Activated CD8-positive, alpha-beta T cell treated with anti-CD3 and anti-CD28 coated beads, Interleukin-2, amount 10 ng/mL, durations not matched to agents 7 days and 5 days (primary cell): ENCODE data around the gene PREP. TPM values are rescaled to one million over a fixed set of nuclear protein-coding genes. Genes with fewer than 3 reads are reported as not detected.

Source experiments
- ATAC-seq: fragments of 150-1000 bp; cut with Tn5 transposase; one replicate; pipeline ENCODE4 v1.10.0; 2021; ENCODE audit warnings: moderate library complexity
- CTCF ChIA-PET: fragments of 350-600 bp; sonication (Branson Sonifier 250); formaldehyde crosslinking; loops from one replicate; lab custom pipeline; 2021; ENCODE audit warnings: antibody characterized with exemption; lab: Charles Lee
- POLR2A ChIA-PET: fragments of 350-600 bp; sonication (Branson Sonifier 250); formaldehyde crosslinking; loops from one replicate; lab custom pipeline; 2021; ENCODE audit warnings: antibody characterized with exemption; lab: Charles Lee
- DNase-seq: peaks from one replicate; pipeline ENCODE4 v3.0.0-alpha.2; 2020
- H3K27ac Mint-ChIP-seq: one replicate; pipeline ENCODE4 v1.8.0; 2021; ENCODE audit warnings: mild to moderate bottlenecking, mixed read lengths
- H3K27me3 Mint-ChIP-seq: one replicate; pipeline ENCODE4 v1.8.0; 2021; ENCODE audit warnings: low read depth, mixed read lengths
- H3K36me3 Mint-ChIP-seq: one replicate; pipeline ENCODE4 v1.8.0; 2021; ENCODE audit warnings: low read depth, mixed read lengths
- H3K4me1 Mint-ChIP-seq: one replicate; pipeline ENCODE4 v1.8.0; 2021; ENCODE audit warnings: low read depth, mixed read lengths
- H3K4me3 Mint-ChIP-seq: one replicate; pipeline ENCODE4 v1.8.0; 2021; ENCODE audit warnings: mild to moderate bottlenecking, mixed read lengths
- H3K9me3 Mint-ChIP-seq: one replicate; pipeline ENCODE4 v1.8.0; 2022; ENCODE audit warnings: mixed read lengths; ENCODE audit not compliant: insufficient read depth
- total RNA-seq, 2 experiments: library from RNA; stranded (reverse); gene quantifications; one replicate each; pipeline ENCODE4 v1.2.3, GENCODE V29; 2021

Gene PREP
- total RNA-seq, 2 experiments from 2014 or later: 42.8 to 44.1 TPM

DNA sequence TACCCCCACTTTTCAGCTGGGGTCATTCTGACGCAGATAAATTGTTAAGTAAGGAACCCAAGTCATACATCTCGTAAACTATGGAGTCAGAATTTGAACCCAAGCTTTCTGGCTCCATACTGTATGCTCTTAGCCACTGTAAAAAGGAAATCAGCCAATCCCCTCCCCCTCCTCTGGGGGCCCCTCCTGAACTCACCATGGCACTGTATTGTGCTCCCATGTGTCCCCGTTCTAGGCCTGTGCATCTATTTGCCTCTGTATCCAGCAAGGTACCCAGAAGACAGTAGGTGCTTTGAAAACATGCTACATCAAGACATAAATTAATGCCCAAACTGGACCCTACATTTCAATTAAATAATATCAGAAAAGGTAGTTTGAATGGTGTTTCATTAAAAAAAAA, 98.5 kb downstream of the PREP start:
- no peak for DNase-seq
- H3K36me3 Mint-ChIP-seq: peaks cover 17% of the 10 kb centered on the region
- no peaks in the 10 kb centered on the region for H3K4me1 Mint-ChIP-seq
- H3K9me3 Mint-ChIP-seq: no peaks in the 10 kb centered on the region
- H3K27ac Mint-ChIP-seq: no peak overlapping the region
- H3K27me3 Mint-ChIP-seq: no peaks in the 10 kb centered on the region
- CTCF ChIA-PET: no interaction called here
- no peak for ATAC-seq
- no peak overlapping the region for H3K4me3 Mint-ChIP-seq
- POLR2A ChIA-PET: no interaction called here

DNA sequence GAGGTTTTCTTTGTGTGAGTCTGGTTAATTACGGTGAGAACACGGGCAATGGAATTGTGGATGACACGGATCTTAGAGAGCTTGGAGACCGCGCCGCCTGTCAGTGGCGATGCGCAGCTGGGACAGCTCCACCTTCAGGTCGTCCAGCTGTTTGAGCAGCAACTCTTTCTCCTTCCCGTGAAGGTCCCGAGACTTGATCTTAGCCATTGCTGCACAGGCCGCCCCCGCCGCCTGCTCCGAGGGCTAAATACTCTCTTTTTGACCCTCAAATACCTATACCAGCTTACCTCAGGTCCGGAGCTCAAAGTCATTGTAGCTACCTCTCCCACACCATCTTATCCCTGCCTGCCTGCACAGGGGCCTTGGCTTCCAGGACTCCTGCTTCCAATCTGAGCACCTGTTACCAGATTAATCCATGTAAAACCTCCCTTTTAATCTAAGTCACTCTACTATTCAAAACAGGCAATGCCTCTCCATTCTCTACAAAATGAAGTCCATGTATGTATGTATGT, 100.2 kb downstream of the PREP start:
- POLR2A ChIA-PET: no interaction called here
- ATAC-seq (no peak), DNase-seq (no peak)
- CTCF ChIA-PET: no interaction called here
- Mint-ChIP-seq H3K9me3 (no peaks in the 10 kb centered on the region), H3K36me3 (peaks cover 18% of the 10 kb centered on the region), H3K27me3 (no peaks in the 10 kb centered on the region), H3K4me3 (no peak overlapping the region), H3K27ac (no peak overlapping the region), H3K4me1 (no peaks in the 10 kb centered on the region)

DNA sequence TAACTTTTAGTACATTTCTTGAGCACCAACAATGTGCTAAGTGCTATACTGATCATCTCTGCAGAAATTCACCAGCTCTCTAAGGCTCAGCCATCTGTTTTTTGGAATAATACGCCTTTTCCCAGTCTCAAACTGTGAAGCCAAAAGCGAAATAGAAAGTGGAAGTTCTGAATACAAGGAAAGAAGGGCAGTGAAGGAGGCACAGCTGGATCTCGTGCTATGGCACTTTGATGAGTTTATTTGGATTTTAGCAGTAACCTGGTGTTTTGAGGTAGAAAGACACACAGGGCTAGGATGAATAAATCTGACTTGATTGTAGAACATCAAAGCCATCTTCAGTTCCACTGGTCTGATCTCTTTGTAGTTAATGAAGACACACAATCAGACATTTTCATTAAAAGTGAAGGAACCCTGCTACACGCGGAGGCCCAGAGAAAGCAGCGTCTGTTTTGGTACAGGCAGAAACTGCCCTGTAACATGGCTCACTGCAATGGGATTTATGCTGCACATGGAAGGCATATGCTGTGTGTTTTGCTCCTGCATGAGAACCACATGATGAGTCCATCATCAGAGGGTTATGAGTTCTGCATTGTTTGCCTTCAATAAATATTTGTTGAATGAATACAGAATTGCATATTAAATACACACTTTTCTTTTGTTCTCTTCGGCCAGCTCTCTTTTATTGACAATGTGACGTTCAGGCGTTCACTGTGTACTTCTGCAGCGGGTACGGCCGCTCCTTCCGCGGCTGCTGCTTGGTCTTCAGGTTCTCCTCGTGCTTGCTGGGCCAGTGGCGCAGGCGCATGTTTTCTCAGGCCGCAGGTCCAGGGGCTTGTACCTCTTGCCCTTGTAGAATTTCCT, 100.9 kb downstream of the PREP start:
- Mint-ChIP-seq H3K4me1 (no peaks in the 10 kb centered on the region), H3K4me3 (no peak overlapping the region), H3K27me3 (no peaks in the 10 kb centered on the region), H3K27ac (no peak overlapping the region), H3K9me3 (no peaks in the 10 kb centered on the region), H3K36me3 (peaks cover 17% of the 10 kb centered on the region)
- ChIA-PET POLR2A (no interaction called here), CTCF (no interaction called here)
- no peak for DNase-seq
- no peak for ATAC-seq

DNA sequence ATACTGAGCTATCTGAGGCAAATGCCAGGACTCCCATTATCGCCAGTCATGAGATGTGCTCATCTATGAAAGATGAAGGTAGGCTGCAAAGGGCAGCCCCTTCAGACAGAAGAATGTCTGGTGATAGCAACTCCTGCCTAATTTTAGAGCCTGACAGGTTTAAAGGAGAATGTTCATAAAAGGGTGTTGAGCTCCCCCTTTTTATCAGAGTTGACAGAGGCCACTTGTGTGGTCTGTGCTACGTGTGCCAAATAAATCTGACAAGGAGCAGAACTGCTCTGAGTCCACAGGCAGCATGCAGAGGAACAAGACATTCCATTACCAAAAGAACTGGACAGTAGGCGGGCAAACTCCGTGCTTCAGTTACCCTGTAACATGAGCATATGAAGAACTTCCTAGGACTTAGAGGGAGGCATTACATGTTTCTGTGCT, 101.8 kb downstream of the PREP start:
- H3K4me1 Mint-ChIP-seq: no peaks in the 10 kb centered on the region
- H3K27ac Mint-ChIP-seq: no peak overlapping the region
- H3K4me3 Mint-ChIP-seq: no peak overlapping the region

DNA sequence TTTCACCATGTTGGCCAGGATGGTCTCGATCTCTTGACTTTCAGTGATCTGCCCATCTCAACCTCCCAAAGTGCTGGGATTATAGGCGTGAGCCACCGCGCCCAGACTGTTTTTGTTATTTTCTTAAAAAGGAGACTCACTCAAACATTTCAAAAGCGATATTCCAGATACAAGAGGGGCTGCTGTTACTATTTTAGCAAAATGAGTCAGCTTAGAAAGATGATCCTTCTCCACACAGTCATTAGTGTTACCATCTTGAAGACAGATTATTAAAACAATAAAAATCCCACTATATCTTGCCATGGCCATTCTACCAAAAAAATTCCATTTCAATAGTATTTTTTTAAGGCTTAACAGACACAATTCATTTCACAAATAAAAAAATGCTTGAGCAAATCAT, 102.8 kb downstream of the PREP start:
- Mint-ChIP-seq H3K27me3 (no peaks in the 10 kb centered on the region), H3K9me3 (no peaks in the 10 kb centered on the region), H3K36me3 (peaks cover 21% of the 10 kb centered on the region), H3K27ac (no peak overlapping the region), H3K4me1 (no peaks in the 10 kb centered on the region), H3K4me3 (no peak overlapping the region)
- DNase-seq (no peak), ATAC-seq (no peak)
- ChIA-PET POLR2A (no interaction called here), CTCF (no interaction called here)

More for the DNA sequence above, 101.8 kb downstream of the PREP start:
- ChIA-PET POLR2A (no interaction called here), CTCF (no interaction called here)
- Mint-ChIP-seq H3K9me3 (no peaks in the 10 kb centered on the region), H3K27me3 (no peaks in the 10 kb centered on the region), H3K36me3 (peaks cover 21% of the 10 kb centered on the region)
- ATAC-seq (no peak), DNase-seq (no peak)

DNA sequence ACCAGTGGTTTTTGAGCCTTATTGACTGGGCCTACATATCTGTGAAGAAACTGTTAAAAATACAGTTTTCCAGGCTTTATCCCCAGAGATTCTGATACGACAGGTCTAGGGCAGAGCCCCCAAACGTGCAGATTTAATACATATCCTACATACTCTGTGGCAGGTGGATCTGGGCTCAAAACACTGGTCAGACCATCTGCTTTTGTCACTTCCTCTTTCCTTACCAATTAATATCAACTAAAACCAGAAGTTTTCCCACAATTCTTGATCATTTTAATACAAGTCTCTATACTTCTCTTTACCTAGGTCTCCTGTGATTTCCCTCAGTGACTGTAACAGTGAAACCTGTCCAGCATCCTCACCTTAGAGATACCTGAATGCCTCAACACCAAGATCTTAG, 108.8 kb downstream of the PREP start:
- H3K9me3 Mint-ChIP-seq: no peaks in the 10 kb centered on the region
- no peak overlapping the region for H3K4me3 Mint-ChIP-seq
- H3K27me3 Mint-ChIP-seq: no peaks in the 10 kb centered on the region
- ATAC-seq (no peak), DNase-seq (no peak)
- H3K4me1 Mint-ChIP-seq: no peaks in the 10 kb centered on the region
- H3K27ac Mint-ChIP-seq: no peak overlapping the region
- CTCF ChIA-PET: no interaction called here
- POLR2A ChIA-PET: no interaction called here
- peaks cover 12% of the 10 kb centered on the region for H3K36me3 Mint-ChIP-seq

DNA sequence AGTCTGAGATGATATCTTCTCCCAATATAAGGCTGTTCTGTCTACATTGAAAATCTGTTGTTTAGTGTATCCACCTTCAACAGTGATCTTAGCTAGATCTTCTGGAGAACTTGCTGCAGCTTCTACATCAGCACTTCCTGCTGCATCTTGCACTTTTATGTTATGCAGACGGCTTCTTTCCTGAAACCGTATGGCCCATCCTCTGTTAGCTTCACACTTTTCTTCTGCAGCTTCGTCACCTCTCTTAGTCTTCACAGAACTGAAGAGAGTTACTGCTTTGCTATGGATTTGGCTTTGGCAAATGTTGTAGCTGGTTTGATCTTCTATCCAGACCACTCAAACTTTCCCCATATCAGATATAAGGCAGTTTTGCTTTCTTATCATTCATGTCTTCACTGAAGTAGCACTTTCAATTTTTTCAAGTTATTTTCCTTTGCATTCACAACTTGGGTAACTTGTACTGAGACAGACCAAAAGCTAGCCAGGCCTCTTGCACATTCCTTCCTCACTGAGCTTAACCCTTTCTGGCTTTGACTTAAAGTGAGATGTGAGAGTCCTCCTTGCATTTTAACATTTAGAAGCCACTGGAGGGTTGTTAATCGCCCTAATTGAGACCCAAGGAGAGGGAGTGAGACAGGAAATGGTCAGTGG, 110.1 kb downstream of the PREP start:
- no peak overlapping the region for H3K27ac Mint-ChIP-seq
- POLR2A ChIA-PET: no interaction called here
- H3K4me3 Mint-ChIP-seq: no peak overlapping the region
- DNase-seq (no peak), ATAC-seq (no peak)
- peaks cover 21% of the 10 kb centered on the region for H3K36me3 Mint-ChIP-seq
- no peaks in the 10 kb centered on the region for H3K4me1 Mint-ChIP-seq
- CTCF ChIA-PET: interaction anchor here (1.4 kb wide), 1 partner anchor 23 kb away, joined by 3 read pairs; no protein-coding TSS in a partner anchor
- no peaks in the 10 kb centered on the region for H3K9me3 Mint-ChIP-seq
- no peaks in the 10 kb centered on the region for H3K27me3 Mint-ChIP-seq

DNA sequence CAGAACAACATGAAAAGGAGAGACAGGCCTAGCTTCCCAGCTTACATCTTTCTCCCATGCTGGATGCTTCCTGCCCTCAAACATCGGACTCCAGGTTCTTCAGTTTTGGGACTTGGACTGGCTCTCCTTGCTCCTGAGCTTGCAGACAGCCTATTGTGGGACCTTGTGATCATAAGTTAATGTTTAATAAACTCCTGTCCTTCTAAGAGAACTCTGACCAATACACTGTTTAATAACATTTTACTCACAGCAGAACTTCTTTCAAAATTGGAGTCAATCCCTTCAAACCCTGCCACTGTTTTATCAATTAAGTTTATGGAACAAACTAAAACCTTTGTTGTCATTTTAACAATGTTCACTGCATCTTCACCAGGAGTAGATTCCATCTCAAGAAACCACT, 111.4 kb downstream of the PREP start:
- ChIA-PET CTCF (no interaction called here), POLR2A (no interaction called here)
- H3K9me3 Mint-ChIP-seq: no peaks in the 10 kb centered on the region
- ATAC-seq (no peak), DNase-seq (no peak)
- H3K4me3 Mint-ChIP-seq: no peak overlapping the region
- no peaks in the 10 kb centered on the region for H3K27me3 Mint-ChIP-seq
- no peak overlapping the region for H3K27ac Mint-ChIP-seq
- no peaks in the 10 kb centered on the region for H3K4me1 Mint-ChIP-seq
- H3K36me3 Mint-ChIP-seq: peaks cover 18% of the 10 kb centered on the region

DNA sequence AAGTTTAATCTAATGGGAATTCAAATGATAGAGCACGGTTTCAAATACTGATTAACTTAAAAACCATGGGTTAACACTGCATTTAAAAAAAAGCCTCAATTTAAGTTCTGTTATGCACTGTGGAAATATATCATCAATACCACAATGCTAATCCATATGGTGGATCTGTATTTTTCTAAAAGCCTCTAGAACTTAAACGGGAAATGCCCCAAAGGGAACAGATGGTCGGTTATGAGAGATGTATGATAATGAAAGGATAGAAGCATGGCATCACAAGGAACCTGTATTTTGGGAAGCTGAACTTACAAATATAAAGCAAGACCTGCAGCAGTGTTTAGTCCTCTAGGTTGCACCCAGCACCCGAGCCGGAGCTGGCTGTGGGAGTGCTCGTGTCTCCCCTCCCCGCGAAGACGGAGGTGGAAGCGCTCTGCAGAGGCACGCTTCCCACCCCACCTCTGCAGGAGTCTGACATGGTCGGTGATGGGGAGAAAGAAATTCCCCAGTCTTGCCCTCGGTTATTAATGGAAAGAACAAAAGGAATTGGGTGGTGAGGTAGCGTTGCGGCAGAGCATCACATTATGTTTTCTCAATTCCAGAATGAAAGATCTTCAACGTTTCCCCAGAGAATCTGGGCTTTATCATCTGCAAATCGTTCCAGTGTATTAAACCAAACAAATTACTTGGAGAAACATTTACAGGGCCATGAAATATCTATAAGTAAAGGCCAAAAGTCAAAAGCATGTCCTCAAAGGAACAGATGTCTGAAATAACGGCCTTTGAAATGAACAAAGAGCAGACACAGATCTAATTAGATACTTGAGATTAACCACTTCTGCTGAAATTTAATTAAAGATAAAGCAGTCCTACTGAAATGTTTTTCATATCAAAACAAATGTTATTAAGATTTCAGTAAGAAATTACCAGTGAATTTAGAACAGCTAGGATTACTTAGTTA, 120.0 kb downstream of the PREP start:
- ATAC-seq (no peak), DNase-seq (no peak)
- H3K9me3 Mint-ChIP-seq: no peaks in the 10 kb centered on the region
- CTCF ChIA-PET: interaction anchor here (1.0 kb wide), 1 partner anchor 166 kb away, joined by 3 read pairs; no protein-coding TSS in a partner anchor
- no peaks in the 10 kb centered on the region for H3K27me3 Mint-ChIP-seq
- peaks cover 62% of the 10 kb centered on the region for H3K36me3 Mint-ChIP-seq
- POLR2A ChIA-PET: no interaction called here
- H3K4me1 Mint-ChIP-seq: no peaks in the 10 kb centered on the region
- no peak overlapping the region for H3K27ac Mint-ChIP-seq
- H3K4me3 Mint-ChIP-seq: no peak overlapping the region

DNA sequence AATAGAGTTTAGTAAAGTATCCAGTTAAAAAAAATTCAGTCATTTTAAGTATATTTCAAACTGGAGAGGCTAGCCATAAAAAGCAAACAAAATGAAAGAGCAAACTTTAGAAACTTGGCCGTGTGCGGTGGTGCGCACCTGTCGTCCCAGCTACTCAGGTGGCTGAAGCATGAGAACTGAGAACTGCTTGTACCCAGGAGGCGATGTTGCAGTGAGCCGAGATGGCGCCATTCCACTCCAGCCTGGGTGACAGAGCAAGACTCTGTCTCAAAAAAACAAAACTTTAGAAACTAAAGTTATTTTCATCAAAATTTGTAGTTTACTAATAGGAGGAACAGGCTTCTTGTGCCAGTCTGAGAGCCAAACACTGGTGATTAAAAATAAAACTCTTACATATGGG, 122.8 kb downstream of the PREP start:
- Mint-ChIP-seq H3K9me3 (no peaks in the 10 kb centered on the region), H3K27me3 (no peaks in the 10 kb centered on the region), H3K36me3 (peaks cover 66% of the 10 kb centered on the region), H3K4me3 (no peak overlapping the region), H3K4me1 (no peaks in the 10 kb centered on the region), H3K27ac (no peak overlapping the region)
- ChIA-PET POLR2A (no interaction called here), CTCF (no interaction called here)
- ATAC-seq (no peak), DNase-seq (no peak)

DNA sequence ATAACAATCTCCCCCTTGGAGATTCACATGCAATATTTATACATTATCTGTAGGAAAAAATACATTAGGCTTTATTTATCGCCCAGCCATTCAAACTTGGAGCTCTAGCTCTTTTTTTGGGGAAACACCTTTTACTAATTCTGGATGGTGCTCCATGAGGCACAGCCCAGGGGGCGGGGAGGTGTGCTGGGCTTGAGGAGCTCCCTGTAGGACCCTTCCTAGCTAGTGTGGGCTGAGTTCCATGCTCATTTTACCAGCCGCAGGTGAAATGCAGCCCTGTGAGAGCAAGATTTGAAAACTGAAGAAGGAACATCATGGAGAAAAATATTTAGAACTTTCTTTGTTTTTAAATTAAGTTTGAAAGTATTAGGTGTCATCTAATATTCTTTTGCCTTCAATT, 123.4 kb downstream of the PREP start:
- POLR2A ChIA-PET: no interaction called here

More for the DNA sequence above, 123.4 kb downstream of the PREP start:
- no peaks in the 10 kb centered on the region for H3K4me1 Mint-ChIP-seq
- H3K27ac Mint-ChIP-seq: no peak overlapping the region
- peaks cover 61% of the 10 kb centered on the region for H3K36me3 Mint-ChIP-seq
- no peak for ATAC-seq
- CTCF ChIA-PET: no interaction called here
- no peak for DNase-seq
- H3K4me3 Mint-ChIP-seq: no peak overlapping the region
- no peaks in the 10 kb centered on the region for H3K27me3 Mint-ChIP-seq
- no peaks in the 10 kb centered on the region for H3K9me3 Mint-ChIP-seq
